K562 (cell line): Measurements from ENCODE around the gene OR8A1. TPM values are rescaled to one million over a fixed set of nuclear protein-coding genes. Genes with fewer than 3 reads are reported as not detected.

ENCODE experiments used
- ATAC-seq: fragments of 200-7000 bp; cut with Tn5 transposase; 3 replicates; pipeline ENCODE4 v1.9.1; 2020; ENCODE audit warnings: moderate library complexity
- BruUV-seq: library from RNA; stranded (reverse); fragments of 400-500 nt; replicated peaks from 2 replicates; lab custom pipeline; 2021; lab: Mats Ljungman, UMichigan
- CTCF ChIA-PET: fragments of 300-600 bp; formaldehyde crosslinking; extraction: SDS; loops from one replicate; lab custom pipeline; 2021; ENCODE audit warnings: low intra/inter-chr PET ratio; lab: Yijun Ruan, JAX
- POLR2A ChIA-PET: fragments of 300-600, 350-650 bp; sonication (Branson Sonifier 250); formaldehyde crosslinking; extraction: SDS; loops from one replicate; lab custom pipeline; 2021; ENCODE audit warnings: antibody characterized with exemption, inconsistent platforms; lab: Yijun Ruan, JAX
- DNase-seq, 4 experiments: peaks; one replicate each; pipeline versions ENCODE4 v3.0.0 to v3.0.0-alpha.2; 2011 to 2018; ENCODE audit warnings: low spot score in 3 of 4, mixed read lengths in 3 of 4; ENCODE audit errors: extremely low read depth in 1 of 4
- FAIRE-seq: peaks from 2 replicates; lab custom pipeline; 2011; peaks lifted over from hg19 to GRCh38; lab: Jason Lieb, UNC
- H2AFZ ChIP-seq: 2 replicates; pipeline ENCODE4 v1.6.0; 2011; ENCODE audit warnings: low read depth, low read length, control low read depth, inconsistent platforms
- H3K27ac ChIP-seq: fragments of 200-600 bp; 3 replicates; pipeline ENCODE4 v1.8.0; 2011; ENCODE audit warnings: low read depth, mild to moderate bottlenecking, control low read depth, inconsistent platforms, low read length, moderate library complexity, mixed read lengths; ENCODE audit errors: extremely low read depth
- H3K27me3 ChIP-seq, 2 experiments: fragments of 300-600 bp in 1 of 2; 2 replicates in 1 of 2; 3 replicates in 1 of 2; pipeline versions ENCODE4 v1.6.0 to v1.8.0; 2011; ENCODE audit warnings: inconsistent platforms in 2 of 2, low read length in 2 of 2, mild to moderate bottlenecking in 1 of 2, mixed read lengths in 1 of 2, moderate library complexity in 1 of 2; ENCODE audit not compliant: control insufficient read depth in 2 of 2, insufficient read depth in 2 of 2
- H3K36me3 ChIP-seq: fragments of 300-600 bp; 3 replicates; pipeline ENCODE4 v1.8.0; 2011; ENCODE audit warnings: mild to moderate bottlenecking, low read length, inconsistent platforms; ENCODE audit not compliant: control insufficient read depth, insufficient read depth
- H3K4me1 ChIP-seq, 2 experiments: fragments of 200-600 bp in 1 of 2; replicated peaks in 1 of 2; 2 replicates in 1 of 2; 3 replicates in 1 of 2; pipeline versions ENCODE4 v1.5.1 to v1.8.0; 2011; ENCODE audit warnings: inconsistent platforms in 2 of 2, low read length in 2 of 2, mild to moderate bottlenecking in 1 of 2, mixed read lengths in 1 of 2, moderate library complexity in 1 of 2; ENCODE audit not compliant: control insufficient read depth in 2 of 2, insufficient read depth in 2 of 2
- H3K4me2 ChIP-seq: 2 replicates; pipeline ENCODE4 v1.6.1; 2011; ENCODE audit warnings: low read length, control low read depth, inconsistent platforms, mixed read lengths; ENCODE audit not compliant: insufficient read depth
- H3K4me3 ChIP-seq: fragments of 200-600 bp; sonication (generic), shearing (Covaris generic); 2 replicates; pipeline ENCODE4 v1.5.1; 2016; ENCODE audit warnings: control low read depth, inconsistent platforms
- H3K79me2 ChIP-seq: fragments of 200-600 bp; 3 replicates; pipeline ENCODE4 v1.8.0; 2011; ENCODE audit warnings: low read length, inconsistent platforms; ENCODE audit not compliant: control insufficient read depth, insufficient read depth
- H3K9ac ChIP-seq, 2 experiments: 2 replicates each; pipeline versions ENCODE4 v1.6.0 to v1.6.1; 2011; ENCODE audit warnings: low read depth in 2 of 2, low read length in 2 of 2, control low read depth in 1 of 2, inconsistent platforms in 1 of 2, mild to moderate bottlenecking in 1 of 2, mixed read lengths in 1 of 2; ENCODE audit not compliant: insufficient read depth in 1 of 2
- H3K9me1 ChIP-seq: one replicate; pipeline ENCODE4 v1.6.0; 2011; ENCODE audit warnings: inconsistent platforms, mild to moderate bottlenecking, low read length, moderate library complexity; ENCODE audit not compliant: control insufficient read depth, insufficient read depth
- H3K9me3 ChIP-seq: replicated peaks from 2 replicates; pipeline ENCODE4 v1.5.1; 2011; ENCODE audit warnings: low read depth, low read length, inconsistent platforms; ENCODE audit not compliant: control insufficient read depth, insufficient read depth
- H4K20me1 ChIP-seq: replicated peaks from 2 replicates; pipeline ENCODE4 v1.6.1; 2011; ENCODE audit warnings: low read length, inconsistent platforms, mixed read lengths; ENCODE audit not compliant: control insufficient read depth, insufficient read depth
- HNRNPL ChIP-seq: fragments of 200-400 bp; formaldehyde crosslinking; IDR thresholded peaks from 2 replicates; pipeline ENCODE4 v1.6.1; 2017; ENCODE audit warnings: low read depth, mild to moderate bottlenecking, low read length
- SRSF3 ChIP-seq: fragments of 200-400 bp; formaldehyde crosslinking; IDR thresholded peaks from 2 replicates; pipeline ENCODE4 v1.6.1; 2016; ENCODE audit warnings: mild to moderate bottlenecking, low read length, moderate library complexity; ENCODE audit not compliant: insufficient read depth
- ZNF263 ChIP-seq: sonication (generic); formaldehyde crosslinking; IDR thresholded peaks from 2 replicates; pipeline ENCODE4 v1.8.0; 2022; ENCODE audit warnings: mild to moderate bottlenecking, missing genetic modification reagents, borderline replicate concordance
- WGBS: fragments of 100-300 bp; shearing (Covaris generic); methylation state at CpG from one replicate; pipeline ENCODE4 v1.1.6; 2016; ENCODE audit warnings: low coverage, mixed read lengths; ENCODE audit not compliant: insufficient coverage; ENCODE audit errors: missing lambda C conversion rate; 5-methylcytosine and 5-hydroxymethylcytosine counted together
- in situ Hi-C: fragments of 300-500 bp; cut with MboI; formaldehyde crosslinking; loops from 4 replicates; pipeline ENCODE4 v1.15.0; 2018; ENCODE audit warnings: inconsistent platforms, mixed read lengths
- intact Hi-C: fragments of 100-400 bp; cut with micrococcal nuclease; formaldehyde crosslinking; loops from 2 replicates; pipeline ENCODE4 v1.14.2; 2022
- polyA plus RNA-seq, 8 experiments: library from polyadenylated mRNA; depleted of rRNA in 4 of 8; stranded (reverse) in 5 of 8; unstranded in 3 of 8; fragments of >200 nt; fragmentation: Nextera tagmentation in 2 of 8; fragmentation: Illumina TruSeq in 1 of 8; extraction: Ambion mirVana in 2 of 8; extraction: Trizol in 1 of 8; gene quantifications; 2 replicates each; pipeline versions ENCODE4 v1.2.1 to v1.2.3, GENCODE V29; 2011 to 2014; ENCODE audit warnings: inconsistent platforms in 1 of 8, missing spikeins in 1 of 8
- total RNA-seq, 7 experiments: library from RNA; depleted of rRNA in 6 of 7; stranded (reverse); fragments of >200 nt in 6 of 7; fragmentation: Illumina TruSeq in 2 of 7; extraction: Trizol in 2 of 7; gene quantifications; 2 replicates each; pipeline versions ENCODE4 v1.2.1 to v1.2.3, GENCODE V29; 2011 to 2021; ENCODE audit warnings: low replicate concordance in 1 of 7
- TF ChIP-seq, protein P1 (sequence below): fragments of 450-650 bp; formaldehyde crosslinking; IDR thresholded peaks from 2 replicates; pipeline ENCODE4 v1.4.0; 2020; ENCODE audit warnings: mild to moderate bottlenecking, moderate library complexity
- TF ChIP-seq, protein P2 (sequence below), 2 experiments: fragments of 450-650 bp; formaldehyde crosslinking in 1 of 2; IDR thresholded peaks; 2 replicates each; pipeline versions ENCODE4 v1.4.0 to v1.6.1; 2014 to 2020; ENCODE audit warnings: mild to moderate bottlenecking in 2 of 2, borderline replicate concordance in 1 of 2, low read depth in 1 of 2

OR8A1 gene
- total and polyA plus RNA-seq, 9 of the 15 experiments (the other 6 are each of a cell fraction or from before 2014, with no cell fraction given): 0.27 to 2.7 (median 1.4) TPM

DNA sequence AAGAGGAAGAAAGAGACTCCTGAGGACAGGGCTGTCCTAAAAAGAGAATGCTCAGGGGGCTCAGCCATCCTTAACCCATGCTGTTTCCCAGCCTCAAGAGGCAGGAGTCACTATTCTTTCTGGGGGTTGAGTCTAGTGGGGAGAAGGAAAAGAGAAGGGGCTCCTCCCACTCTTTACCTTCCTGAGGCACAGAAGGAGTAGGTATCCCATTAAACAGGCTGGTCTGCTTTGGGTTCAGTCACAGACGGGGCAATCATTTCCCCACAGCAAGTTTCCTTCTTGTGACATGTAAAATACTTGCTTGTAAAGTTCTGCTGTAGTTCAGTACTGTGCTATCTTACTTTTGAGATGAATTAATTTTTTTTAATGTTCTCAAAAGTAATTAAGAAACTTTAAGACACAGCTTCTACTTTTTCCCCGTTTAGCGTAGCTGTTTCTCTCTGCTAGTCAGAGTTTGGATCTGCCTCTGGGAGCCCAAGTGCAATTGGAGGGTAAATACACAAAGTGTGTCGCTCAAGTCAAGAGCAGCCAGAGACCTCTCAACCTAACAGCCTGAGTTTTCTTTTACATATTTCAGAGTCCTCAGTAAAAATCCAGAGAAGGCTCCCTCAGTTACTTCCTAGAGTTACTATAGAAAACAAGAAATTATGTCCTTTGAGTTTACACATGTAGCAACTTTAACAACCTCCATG lies 15.0 kb downstream of the OR8A1 start (continued):
- TF ChIP-seq SRSF3: no peak

- Histone ChIP-seq H3K79me2 (no peaks in the 10 kb centered on the region), H3K4me3 (no peak overlapping the region), H2AFZ (no peak overlapping the region), H3K27ac (no peak overlapping the region), H4K20me1 (no peaks in the 10 kb centered on the region), H3K9me3 (no peaks in the 10 kb centered on the region), H3K36me3 (no peaks in the 10 kb centered on the region), H3K9ac (no peak overlapping the region), H3K27me3 (no peaks in the 10 kb centered on the region), H3K4me2 (no peak overlapping the region), H3K9me1 (no peaks in the 10 kb centered on the region), H3K4me1 (peaks cover 0 to 5% of the 10 kb centered on the region in 2 experiments; a peak in 2 of 5 replicates)
- no TSS peak for BruUV-seq
- FAIRE-seq (peak; percentile 84), ATAC-seq (peak; percentile 84), DNase-seq (peak; percentile 25 to 75 (median 41))
- WGBS: 2% methylated on average over 3 of the region's 3 CpGs
- CTCF ChIA-PET: interaction anchor here (0.7 to 1.6 kb wide), 7 partner anchors 121 to 516 kb away, joined by 3 to 9 read pairs (median 3); no protein-coding TSS in a partner anchor
- intact Hi-C loops (loop anchor here (1.0 to 10.0 kb wide), 3 partner anchors 171 to 518 kb away; no protein-coding TSS in a partner anchor), in situ Hi-C loops (loop anchor here (5.0 to 25.0 kb wide), 2 partner anchors 169 to 524 kb away; no protein-coding TSS in a partner anchor)
- POLR2A ChIA-PET: no interaction called here
- TF ChIP-seq, protein P1, sequence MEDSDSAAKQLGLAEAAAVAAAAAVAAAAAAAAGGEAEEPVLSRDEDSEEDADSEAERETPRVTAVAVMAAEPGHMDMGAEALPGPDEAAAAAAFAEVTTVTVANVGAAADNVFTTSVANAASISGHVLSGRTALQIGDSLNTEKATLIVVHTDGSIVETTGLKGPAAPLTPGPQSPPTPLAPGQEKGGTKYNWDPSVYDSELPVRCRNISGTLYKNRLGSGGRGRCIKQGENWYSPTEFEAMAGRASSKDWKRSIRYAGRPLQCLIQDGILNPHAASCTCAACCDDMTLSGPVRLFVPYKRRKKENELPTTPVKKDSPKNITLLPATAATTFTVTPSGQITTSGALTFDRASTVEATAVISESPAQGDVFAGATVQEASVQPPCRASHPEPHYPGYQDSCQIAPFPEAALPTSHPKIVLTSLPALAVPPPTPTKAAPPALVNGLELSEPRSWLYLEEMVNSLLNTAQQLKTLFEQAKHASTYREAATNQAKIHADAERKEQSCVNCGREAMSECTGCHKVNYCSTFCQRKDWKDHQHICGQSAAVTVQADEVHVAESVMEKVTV: 0 out of 2 replicates have a peak, but pooled peaks have one; percentile 29
- TF ChIP-seq, protein P2, sequence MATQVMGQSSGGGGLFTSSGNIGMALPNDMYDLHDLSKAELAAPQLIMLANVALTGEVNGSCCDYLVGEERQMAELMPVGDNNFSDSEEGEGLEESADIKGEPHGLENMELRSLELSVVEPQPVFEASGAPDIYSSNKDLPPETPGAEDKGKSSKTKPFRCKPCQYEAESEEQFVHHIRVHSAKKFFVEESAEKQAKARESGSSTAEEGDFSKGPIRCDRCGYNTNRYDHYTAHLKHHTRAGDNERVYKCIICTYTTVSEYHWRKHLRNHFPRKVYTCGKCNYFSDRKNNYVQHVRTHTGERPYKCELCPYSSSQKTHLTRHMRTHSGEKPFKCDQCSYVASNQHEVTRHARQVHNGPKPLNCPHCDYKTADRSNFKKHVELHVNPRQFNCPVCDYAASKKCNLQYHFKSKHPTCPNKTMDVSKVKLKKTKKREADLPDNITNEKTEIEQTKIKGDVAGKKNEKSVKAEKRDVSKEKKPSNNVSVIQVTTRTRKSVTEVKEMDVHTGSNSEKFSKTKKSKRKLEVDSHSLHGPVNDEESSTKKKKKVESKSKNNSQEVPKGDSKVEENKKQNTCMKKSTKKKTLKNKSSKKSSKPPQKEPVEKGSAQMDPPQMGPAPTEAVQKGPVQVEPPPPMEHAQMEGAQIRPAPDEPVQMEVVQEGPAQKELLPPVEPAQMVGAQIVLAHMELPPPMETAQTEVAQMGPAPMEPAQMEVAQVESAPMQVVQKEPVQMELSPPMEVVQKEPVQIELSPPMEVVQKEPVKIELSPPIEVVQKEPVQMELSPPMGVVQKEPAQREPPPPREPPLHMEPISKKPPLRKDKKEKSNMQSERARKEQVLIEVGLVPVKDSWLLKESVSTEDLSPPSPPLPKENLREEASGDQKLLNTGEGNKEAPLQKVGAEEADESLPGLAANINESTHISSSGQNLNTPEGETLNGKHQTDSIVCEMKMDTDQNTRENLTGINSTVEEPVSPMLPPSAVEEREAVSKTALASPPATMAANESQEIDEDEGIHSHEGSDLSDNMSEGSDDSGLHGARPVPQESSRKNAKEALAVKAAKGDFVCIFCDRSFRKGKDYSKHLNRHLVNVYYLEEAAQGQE (IDR thresholded peaks at IDR 0.05; ENCODE audit: borderline replicate concordance): peak; percentile 47; the same call in 1 of the 2 replicates
- TF ChIP-seq, protein P2 (CRISPR knock-in tag; IDR thresholded peaks at IDR 0.05; ENCODE audit: low read depth): no peak
- TF ChIP-seq HNRNPL: no peak
- no peak for TF ChIP-seq ZNF263
These were observed 16.6 kb downstream of the OR8A1 start for GRCh38 chr11:124586238-124586860.
